Mammary epithelial cell (primary cell): ENCODE data around the gene NAXD.

Source experiments
- CTCF ChIP-seq, 2 donors: IDR thresholded peaks in 1 of 2; conservative IDR thresholded peaks in 1 of 2; 2 replicates each; pipeline ENCODE4 v1.5.1; 2011 to 2012; ENCODE audit warnings: inconsistent platforms in 2 of 2, low read length in 2 of 2, mild to moderate bottlenecking in 2 of 2, control low read depth in 1 of 2, low read depth in 1 of 2; ENCODE audit not compliant: insufficient read depth in 1 of 2; ENCODE audit errors: extremely low read depth in 1 of 2
- EZH2 ChIP-seq: IDR thresholded peaks from 2 replicates; pipeline ENCODE4 v1.6.1; 2012; ENCODE audit warnings: low read length, inconsistent platforms, borderline replicate concordance

GRCh38 chr13:110578363-110578762, 37.0 kb upstream of the NAXD start:
- TF ChIP-seq CTCF (conservative IDR thresholded peaks at IDR 0.05 in 1 of 2, IDR thresholded peaks at IDR 0.05 in 1 of 2; ENCODE audit: extremely low read depth in 1 of 2, insufficient read depth in 1 of 2, low read depth in 1 of 2, low read length in 2 of 2) = no peak
- TF ChIP-seq EZH2 = no peak
